ENCODE results near the gene ZBTB38. TPM values are rescaled to one million over a fixed set of nuclear protein-coding genes. Genes with fewer than 3 reads are reported as not detected.

ZBTB38 gene
- total RNA-seq, 1 experiment from 2014 or later = 164 TPM

DNA sequence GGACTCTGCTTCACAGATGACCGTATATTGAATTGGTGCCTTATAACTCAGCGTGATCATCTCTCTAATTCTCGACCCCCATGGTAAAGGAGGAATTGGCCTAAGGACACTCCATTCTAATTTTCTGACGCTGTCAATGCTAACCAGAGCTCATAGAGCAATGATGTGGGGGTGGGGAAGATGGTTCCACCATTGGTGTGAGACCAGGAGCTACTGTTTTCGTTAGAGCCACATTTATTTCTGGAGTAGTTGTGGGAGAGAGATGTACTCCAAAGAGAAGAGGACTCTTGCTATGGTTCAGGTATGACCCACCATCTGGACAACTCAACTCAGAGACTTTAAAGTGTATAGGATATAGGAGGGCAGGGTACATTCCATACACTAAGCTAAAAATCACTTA lies 16.3 kb downstream of the ZBTB38 start:
- no peak for DNase-seq (ENCODE audit: low read depth)

- no peak for DNase-seq (ENCODE audit: low read depth)
Observed at GRCh38 chr3:141385406-141386125, 17.3 kb downstream of the ZBTB38 start.

DNA sequence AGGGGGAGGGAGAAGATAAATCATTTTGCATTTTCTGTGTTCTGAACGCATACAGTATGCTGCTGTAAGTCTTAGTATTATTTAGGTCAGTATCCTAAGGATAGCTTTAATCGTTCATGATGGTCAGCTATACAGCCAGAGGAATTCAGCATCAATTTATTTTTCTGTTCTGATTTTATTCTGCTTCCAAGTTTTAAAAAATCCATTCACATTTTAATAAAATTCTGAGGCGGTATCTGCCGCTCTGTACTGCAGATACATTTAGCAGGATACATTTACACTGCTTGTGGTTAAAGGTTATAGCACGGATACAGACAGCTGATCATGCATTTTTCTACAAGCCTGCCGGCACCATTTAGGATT lies 17.8 kb downstream of the ZBTB38 start:
- no peak for DNase-seq (ENCODE audit: low read depth)

GRCh38 chr3:141386611-141387111 lies 18.4 kb downstream of the ZBTB38 start:
- DNase-seq (ENCODE audit: low read depth) = no peak

DNA sequence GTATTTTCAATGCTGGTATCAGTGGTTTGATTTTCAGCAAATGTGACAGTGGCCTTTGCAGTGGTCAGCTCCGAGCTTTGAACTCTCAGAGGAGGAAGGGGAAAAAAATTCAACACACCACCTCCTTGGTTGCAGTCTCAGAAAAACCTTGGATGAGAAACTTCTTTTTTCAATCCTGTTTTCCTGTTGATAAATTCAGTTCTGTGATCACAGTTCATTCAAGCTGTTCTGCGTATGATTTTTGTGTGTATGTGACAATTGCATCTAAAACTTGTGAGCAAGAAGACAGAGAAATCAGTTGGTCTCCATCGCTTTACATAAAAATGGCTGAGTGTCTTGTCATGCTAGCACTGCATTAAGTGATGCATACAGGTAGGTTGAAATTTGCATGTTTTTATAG lies 19.2 kb downstream of the ZBTB38 start:
- DNase-seq (ENCODE audit: low read depth) = no peak

DNA sequence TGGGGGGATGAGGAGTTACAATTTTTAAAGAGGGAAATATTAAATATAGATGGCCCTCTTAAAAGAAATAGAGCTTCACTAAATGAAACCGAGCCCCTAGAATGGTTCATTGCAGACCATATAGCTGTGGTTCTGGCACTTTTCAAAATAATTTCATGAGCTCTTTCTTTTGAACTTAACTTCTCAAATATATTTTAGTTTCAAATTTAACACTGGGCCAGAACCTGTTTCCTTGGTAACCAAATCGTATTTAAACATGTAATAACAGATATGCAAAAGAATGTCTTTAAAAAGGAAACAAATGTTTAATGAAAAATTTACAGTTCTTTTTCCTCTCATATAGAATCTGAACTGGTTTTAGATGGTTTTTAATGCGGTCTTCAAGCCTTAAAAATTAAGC lies 20.1 kb downstream of the ZBTB38 start:
- DNase-seq (ENCODE audit: low read depth) = no peak

GRCh38 chr3:141388823-141389621 lies 20.7 kb downstream of the ZBTB38 start:
- DNase-seq (ENCODE audit: low read depth) = no peak

GRCh38 chr3:141389703-141390102 lies 21.4 kb downstream of the ZBTB38 start:
- no peak for DNase-seq (ENCODE audit: low read depth)

GRCh38 chr3:141390747-141391146 lies 22.4 kb downstream of the ZBTB38 start:
- no peak for DNase-seq (ENCODE audit: low read depth)

GRCh38 chr3:141391298-141391990 lies 23.1 kb downstream of the ZBTB38 start:
- no peak for DNase-seq (ENCODE audit: low read depth)

GRCh38 chr3:141391991-141392316 lies 23.6 kb downstream of the ZBTB38 start:
- DNase-seq (ENCODE audit: low read depth) = no peak

DNA sequence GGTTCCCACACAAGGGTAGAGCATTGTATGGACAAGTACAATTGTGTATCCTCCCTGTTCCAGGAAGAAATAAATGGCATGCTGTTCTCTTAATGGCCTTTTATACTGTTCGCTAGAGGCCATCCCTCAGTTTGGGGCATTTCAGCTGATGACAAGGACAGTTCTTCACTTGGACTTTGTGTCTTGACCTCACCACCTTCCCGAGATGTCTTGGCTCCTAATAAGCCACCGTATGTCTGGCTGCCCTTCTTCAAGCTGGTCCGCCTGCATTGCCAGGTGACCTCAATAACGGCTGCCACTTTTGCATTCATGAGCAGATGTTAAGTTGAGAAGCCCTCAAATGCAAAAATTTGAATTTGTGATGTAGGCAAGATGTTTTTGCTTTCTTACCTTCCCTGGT lies 24.1 kb downstream of the ZBTB38 start:
- DNase-seq (ENCODE audit: low read depth) = no peak

GRCh38 chr3:141392897-141393734 lies 24.8 kb downstream of the ZBTB38 start:
- no peak for DNase-seq (ENCODE audit: low read depth)

GRCh38 chr3:141393735-141394076 lies 25.4 kb downstream of the ZBTB38 start:
- no peak for DNase-seq (ENCODE audit: low read depth)

GRCh38 chr3:141394560-141394959 lies 26.3 kb downstream of the ZBTB38 start:
- DNase-seq (ENCODE audit: low read depth) = no peak

- no peak for DNase-seq (ENCODE audit: low read depth)
Observed at GRCh38 chr3:141395005-141395589, 26.8 kb downstream of the ZBTB38 start.

GRCh38 chr3:141397996-141398395 lies 29.7 kb downstream of the ZBTB38 start:
- no peak for DNase-seq (ENCODE audit: low read depth)

DNA sequence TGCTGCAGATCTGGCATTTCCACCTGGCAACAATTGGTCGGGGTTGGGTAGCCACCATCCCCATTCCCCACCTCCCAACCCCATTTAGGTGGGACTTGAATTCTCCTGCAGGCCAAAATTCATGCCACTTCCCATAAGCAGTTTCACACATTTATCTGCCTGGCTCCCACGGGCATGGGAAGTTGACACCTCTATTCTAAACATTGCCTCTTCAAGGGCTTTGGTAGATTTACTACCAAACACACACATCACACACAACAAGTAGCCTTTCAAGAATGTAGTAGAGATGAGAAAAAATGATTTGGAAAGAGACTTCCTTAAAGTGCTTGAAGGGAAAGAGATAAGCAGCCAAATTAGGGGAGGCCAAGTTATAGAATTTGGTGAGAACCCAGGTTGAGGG lies 30.9 kb downstream of the ZBTB38 start:
- no peak for DNase-seq (ENCODE audit: low read depth)

- no peak for DNase-seq (ENCODE audit: low read depth)
Observed at GRCh38 chr3:141400073-141400971, 32.0 kb downstream of the ZBTB38 start.

DNA sequence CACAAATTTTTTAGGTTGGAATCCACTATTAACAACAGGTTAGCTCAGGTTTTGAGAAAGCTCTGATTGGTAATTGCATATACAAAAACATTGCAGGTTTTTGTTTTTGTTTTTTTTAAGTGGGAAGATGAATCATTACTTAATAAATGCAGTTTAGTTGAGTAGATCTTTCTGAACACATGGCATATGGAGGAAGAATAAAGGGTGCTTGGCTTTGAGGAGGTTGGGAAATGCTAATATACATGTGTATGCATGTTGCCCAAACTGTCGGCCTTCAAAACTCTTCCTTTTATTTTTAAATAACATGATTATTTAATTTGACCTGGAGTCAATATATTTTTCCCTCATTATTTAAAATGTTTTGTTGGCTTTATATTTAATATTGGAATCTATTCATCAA lies 32.8 kb downstream of the ZBTB38 start:
- DNase-seq (ENCODE audit: low read depth) = no peak
